ENCODE measurements around the gene RALGPS1.

Gene RALGPS1

DNA sequence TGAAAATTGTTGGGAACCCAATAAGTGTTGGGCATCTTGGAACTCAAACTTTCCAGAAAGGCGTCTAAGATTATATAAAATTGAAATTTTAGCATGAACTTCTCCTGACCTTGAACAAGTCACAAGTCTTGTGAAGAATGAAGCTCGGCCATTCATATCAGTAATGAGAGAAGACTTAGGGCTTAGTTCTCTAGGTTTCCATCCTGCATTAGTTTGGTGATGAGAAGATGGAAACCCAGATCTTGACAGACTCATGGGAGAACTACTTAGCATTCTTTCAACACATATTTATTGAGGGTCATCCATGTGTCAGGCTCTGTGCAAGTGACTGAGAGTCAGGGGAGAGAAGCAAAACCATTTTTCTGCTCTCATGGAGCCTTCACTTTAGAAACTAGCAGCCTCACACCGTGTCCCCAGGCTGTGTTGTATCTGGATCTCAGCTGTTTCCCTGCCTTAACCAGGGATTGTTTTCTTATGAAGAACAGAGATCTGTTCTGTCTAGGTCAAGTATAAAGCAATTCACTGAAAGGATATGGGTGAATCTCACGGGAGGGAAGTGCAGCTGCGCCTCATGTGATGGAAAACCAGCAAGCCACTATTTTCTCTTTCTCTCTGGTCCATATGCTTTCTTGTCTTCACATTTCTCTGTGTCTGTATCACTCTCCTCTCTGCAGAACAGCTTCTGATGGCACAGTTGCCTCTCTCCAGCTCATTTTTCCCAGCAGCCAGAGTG lies 353.4 kb downstream of the RALGPS1 start:
- in situ Hi-C loops (cut with MboI; ENCODE audit: low pct_unique_long_range_greater_than_20kb, low sequenced_read_pairs): no loop called here

DNA sequence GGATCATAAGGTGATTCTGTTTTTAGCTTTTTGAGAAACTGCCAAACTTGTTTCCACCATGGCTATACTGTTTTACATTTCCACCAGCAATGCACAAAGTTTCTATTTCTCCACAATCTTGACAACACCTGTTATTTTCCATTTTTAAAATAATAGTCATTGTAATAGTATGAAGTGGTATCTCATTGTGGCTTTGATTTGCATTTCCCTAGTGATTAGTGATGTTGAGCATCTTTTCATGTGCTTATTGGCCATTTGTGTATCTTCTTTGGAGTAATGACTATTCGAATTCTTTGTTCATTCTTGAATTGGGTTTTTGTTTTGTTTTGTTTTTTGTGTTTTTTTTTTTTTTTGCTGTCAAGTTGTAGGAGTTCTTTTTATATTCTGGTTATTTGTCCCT lies 354.9 kb downstream of the RALGPS1 start:
- in situ Hi-C loops (cut with MboI; ENCODE audit: low pct_unique_long_range_greater_than_20kb, low sequenced_read_pairs): no loop called here
- DNase-seq: no peak

More for the DNA sequence above, 353.4 kb downstream of the RALGPS1 start:
- DNase-seq: no peak

All from KBM-7 (cell line).